ENCODE results near the gene TAF1D.

- TF ChIP-seq POLR2A (IDR thresholded peaks at IDR 0.05; ENCODE audit: low read depth, low read length) (no peak), POLR2AphosphoS5 (IDR thresholded peaks at IDR 0.05; ENCODE audit: low read depth, low read length) (no peak), TAF1 (IDR thresholded peaks at IDR 0.05; ENCODE audit: borderline replicate concordance, low read depth, low read length) (no peak)
Observed at GRCh38 chr11:93772123-93772522, 30.8 kb upstream of the TAF1D start.

All from GM12892 (cell line).